H1 (cell line): ENCODE data around the gene HPGDS.

ENCODE experiments used
- CEBPB ChIP-seq: IDR thresholded peaks from 2 replicates; pipeline ENCODE4 v1.6.1; 2012; ENCODE audit warnings: low read depth, low read length
- CTBP2 ChIP-seq: IDR thresholded peaks from 2 replicates; pipeline ENCODE4 v1.7.0; 2011; ENCODE audit warnings: borderline replicate concordance, mild to moderate bottlenecking, moderate library complexity, mixed read lengths, low read length; ENCODE audit not compliant: insufficient read depth, insufficient read length
- CTCF ChIP-seq, 3 experiments: IDR thresholded peaks; 1 replicate in 2 of 3; 2 replicates in 1 of 3; pipeline versions ENCODE4 v1.5.1 to v1.6.1; 2011; ENCODE audit warnings: low read length in 3 of 3, mild to moderate bottlenecking in 3 of 3, inconsistent platforms in 2 of 3, low read depth in 1 of 3, moderate library complexity in 1 of 3; ENCODE audit not compliant: insufficient read depth in 1 of 3; ENCODE audit errors: control extremely low read depth in 1 of 3
- JUN ChIP-seq: IDR thresholded peaks from 2 replicates; pipeline ENCODE4 v1.6.1; 2011; ENCODE audit warnings: low read depth, mild to moderate bottlenecking, improper control_type of control experiment, low read length
- NRF1 ChIP-seq: IDR thresholded peaks from 2 replicates; pipeline ENCODE4 v1.6.1; 2011; ENCODE audit warnings: mild to moderate bottlenecking, low read depth, low read length, improper control_type of control experiment
- POLR2A ChIP-seq, 2 experiments: IDR thresholded peaks; 1 replicate in 1 of 2; 2 replicates in 1 of 2; pipeline ENCODE4 v1.6.1; 2011; ENCODE audit warnings: low read depth in 2 of 2, low read length in 2 of 2, mild to moderate bottlenecking in 2 of 2; ENCODE audit errors: control extremely low read depth in 1 of 2
- POLR2AphosphoS5 ChIP-seq: IDR thresholded peaks from 2 replicates; pipeline ENCODE4 v1.6.1; 2011; ENCODE audit warnings: low read depth, low read length
- TEAD4 ChIP-seq: IDR thresholded peaks from 2 replicates; pipeline ENCODE4 v1.6.1; 2012; ENCODE audit warnings: low read depth, low read length, inconsistent platforms, mixed read lengths

- no peak for TF ChIP-seq NRF1
- TF ChIP-seq JUN, result no peak
- TF ChIP-seq POLR2A (IDR thresholded peaks at IDR 0.05; ENCODE audit: control extremely low read depth in 1 of 2, low read depth in 2 of 2, low read length in 2 of 2), result no peak
- no peak for TF ChIP-seq POLR2AphosphoS5
- TF ChIP-seq CTBP2, result no peak
- TF ChIP-seq CTCF (IDR thresholded peaks at IDR 0.05; ENCODE audit: control extremely low read depth in 1 of 3, insufficient read depth in 1 of 3, low read depth in 1 of 3, low read length in 3 of 3), result no peak
- TF ChIP-seq CEBPB, result no peak
- TF ChIP-seq TEAD4, result no peak
Measured at GRCh38 chr4:94346541-94346940, 3.9 kb upstream of the HPGDS start.
